ENCODE results near the gene TMEM272.

GRCh38 chr13:51806566-51806965, 38.4 kb downstream of the TMEM272 start:
- TF ChIP-seq CTCF (IDR thresholded peaks at IDR 0.05) (no peak), POLR2AphosphoS5 (IDR thresholded peaks at IDR 0.05; ENCODE audit: low read depth, low read length) (no peak), SIN3A (IDR thresholded peaks at IDR 0.05; ENCODE audit: borderline replicate concordance, insufficient read depth, low read depth, low read length) (no peak), REST (IDR thresholded peaks at IDR 0.05; ENCODE audit: insufficient read depth in 1 of 2, low read depth in 2 of 2, low read length in 1 of 2) (no peak)

Data from Panc1 (cell line).